H1 (cell line): Measurements from ENCODE around the gene SLC26A11. TPM values are rescaled to one million over a fixed set of nuclear protein-coding genes. Genes with fewer than 3 reads are reported as not detected.

Experiments
- EZH2 ChIP-seq: fragments of 200-600 bp; sonication (generic); IDR thresholded peaks from 2 replicates; pipeline ENCODE4 v1.7.1; 2012; ENCODE audit warnings: low read depth, mild to moderate bottlenecking, moderate library complexity, low read length, inconsistent platforms; ENCODE audit not compliant: severe bottlenecking
- SAP30 ChIP-seq: fragments of 300-600 bp; sonication (generic); IDR thresholded peaks from 2 replicates; pipeline ENCODE4 v1.7.1; 2012; ENCODE audit warnings: low read length, moderate library complexity, mild to moderate bottlenecking, inconsistent platforms; ENCODE audit not compliant: insufficient read depth, insufficient replicate concordance
- polyA plus RNA-seq, 7 experiments: library from polyadenylated mRNA; depleted of rRNA in 3 of 7; stranded (reverse) in 5 of 7; unstranded in 2 of 7; fragments of >200 nt in 5 of 7; fragments of 200-250 nt in 2 of 7; gene quantifications; 1 replicate in 5 of 7; 2 replicates in 1 of 7; 4 replicates in 1 of 7; pipeline versions ENCODE4 v1.2.1 to v1.2.3, GENCODE V29; 2011 to 2013; ENCODE audit warnings: missing spikeins in 2 of 7, mixed read lengths in 2 of 7
- total RNA-seq: library from RNA; stranded (reverse); fragmentation: NEBNext Ultra II Directional; extraction: Animal tissue kit (Norgen Biotek cat#: 25700); gene quantifications from 2 replicates; pipeline ENCODE4 v1.2.1, GENCODE V29; 2021

SLC26A11 gene
- total and polyA plus RNA-seq, 2 of the 8 experiments (the other 6 are each of a cell fraction or from before 2014, with no cell fraction given): 15.5 to 25.9 TPM

GRCh38 chr17:80233202-80233601, 13.0 kb downstream of the SLC26A11 start (continued):
- TF ChIP-seq EZH2 (no peak), SAP30 (no peak)
